HepG2 (cell line): ENCODE data around the gene MYO9A. TPM values are rescaled to one million over a fixed set of nuclear protein-coding genes. Genes with fewer than 3 reads are reported as not detected.
"Not testable (repeated sequence)": the region's sequence is repeated elsewhere in the genome, so short reads cannot be mapped to it uniquely, and the experiment has no call there.

Source experiments
- ATAC-seq: fragments of 200-7000 bp; cut with Tn5 transposase; 3 replicates; pipeline ENCODE4 v1.9.1; 2020; ENCODE audit warnings: mild to moderate bottlenecking, moderate library complexity
- BruUV-seq: library from RNA; stranded (reverse); fragments of 400-500 nt; replicated peaks from 2 replicates; lab custom pipeline; 2021; lab: Mats Ljungman, UMichigan
- CTCF ChIA-PET: fragments of 300-600 bp; formaldehyde crosslinking; extraction: SDS; loops from one replicate; lab custom pipeline; 2021; ENCODE audit warnings: low total read pairs, inconsistent platforms, low intra/inter-chr PET ratio; lab: Yijun Ruan, JAX
- POLR2A ChIA-PET: fragments of 350-600 bp; sonication (Branson Sonifier 250); formaldehyde crosslinking; loops from one replicate; lab custom pipeline; 2020; ENCODE audit warnings: antibody characterized with exemption, inconsistent platforms; lab: Yijun Ruan, JAX
- DNase-seq: peaks from one replicate; pipeline ENCODE4 v3.0.0-alpha.2; 2015; ENCODE audit warnings: low spot score
- FAIRE-seq: peaks from 3 replicates; lab custom pipeline; 2011; peaks lifted over from hg19 to GRCh38; lab: Jason Lieb, UNC
- H2AFZ ChIP-seq: one replicate; pipeline ENCODE4 v1.6.1; 2011; ENCODE audit warnings: low read length, inconsistent platforms
- H3K27ac ChIP-seq: fragments of 300-600 bp; 3 replicates; pipeline ENCODE4 v1.8.0; 2011; ENCODE audit warnings: mixed run types, mild to moderate bottlenecking, mixed read lengths, low read length, inconsistent platforms; ENCODE audit not compliant: insufficient read depth; ENCODE audit errors: extremely low read length
- H3K27me3 ChIP-seq, 2 experiments: fragments of 200-600 bp in 1 of 2; 2 replicates in 1 of 2; 3 replicates in 1 of 2; pipeline versions ENCODE4 v1.6.0 to v1.8.0; 2011; ENCODE audit warnings: low read length in 2 of 2, mild to moderate bottlenecking in 2 of 2, moderate library complexity in 2 of 2, inconsistent platforms in 1 of 2; ENCODE audit not compliant: insufficient read depth in 2 of 2, control insufficient read depth in 1 of 2
- H3K36me3 ChIP-seq, 2 experiments: fragments of 200-600 bp in 1 of 2; replicated peaks in 1 of 2; 2 replicates in 1 of 2; 3 replicates in 1 of 2; pipeline versions ENCODE4 v1.5.1 to v1.8.0; 2011; ENCODE audit warnings: low read length in 2 of 2, inconsistent platforms in 1 of 2; ENCODE audit not compliant: insufficient read depth in 2 of 2, control insufficient read depth in 1 of 2
- H3K4me1 ChIP-seq: 2 replicates; pipeline ENCODE4 v1.5.1; 2012; ENCODE audit warnings: low read length, inconsistent platforms; ENCODE audit not compliant: insufficient read depth
- H3K4me2 ChIP-seq: 2 replicates; pipeline ENCODE4 v1.6.0; 2011; ENCODE audit warnings: low read depth, low read length, inconsistent platforms
- H3K4me3 ChIP-seq, 3 experiments: fragments of 200-600 bp in 1 of 3; sonication (generic), shearing (Covaris generic) in 1 of 3; replicated peaks in 1 of 3; 2 replicates each; pipeline ENCODE4 v1.5.1; 2011 to 2016; ENCODE audit warnings: low read length in 3 of 3, inconsistent platforms in 2 of 3, low read depth in 2 of 3, mild to moderate bottlenecking in 2 of 3, control low read depth in 1 of 3, mixed read lengths in 1 of 3; ENCODE audit not compliant: insufficient read depth in 1 of 3
- H3K79me2 ChIP-seq: one replicate; pipeline ENCODE4 v1.6.1; 2011; ENCODE audit warnings: low read length, inconsistent platforms; ENCODE audit not compliant: insufficient read depth
- H3K9ac ChIP-seq: 2 replicates; pipeline ENCODE4 v1.6.0; 2011; ENCODE audit warnings: mild to moderate bottlenecking, low read depth, low read length, inconsistent platforms; ENCODE audit not compliant: insufficient read depth
- H3K9me3 ChIP-seq: 2 replicates; pipeline ENCODE4 v1.5.1; 2012; ENCODE audit warnings: mild to moderate bottlenecking, low read length
- H4K20me1 ChIP-seq: 2 replicates; pipeline ENCODE4 v1.6.0; 2011; ENCODE audit warnings: inconsistent platforms, mild to moderate bottlenecking, low read length, moderate library complexity; ENCODE audit not compliant: insufficient read depth
- CENPBD1 ChIP-seq: sonication (generic); formaldehyde crosslinking; IDR thresholded peaks from 2 replicates; pipeline ENCODE4 v1.8.0; 2022; ENCODE audit warnings: missing genetic modification reagents, low read depth, mild to moderate bottlenecking, borderline replicate concordance
- DDIT3 ChIP-seq: sonication (generic); formaldehyde crosslinking; IDR thresholded peaks from 2 replicates; pipeline ENCODE4 v1.4.0; 2020; ENCODE audit warnings: mild to moderate bottlenecking, missing genetic modification reagents
- HDAC6 ChIP-seq: fragments of 200-600 bp; sonication (generic); IDR thresholded peaks from 2 replicates; pipeline ENCODE4 v1.7.0; 2017; ENCODE audit warnings: mild to moderate bottlenecking, antibody characterized with exemption, low read length, low read depth
- MEF2D ChIP-seq: sonication (generic); formaldehyde crosslinking; IDR thresholded peaks from 2 replicates; pipeline ENCODE4 v1.5.1; 2020; ENCODE audit warnings: mild to moderate bottlenecking, missing genetic modification reagents
- MTF1 ChIP-seq: sonication (generic); formaldehyde crosslinking; IDR thresholded peaks from 2 replicates; pipeline ENCODE4 v1.5.0; 2020; ENCODE audit warnings: missing genetic modification reagents
- MXD4 ChIP-seq: IDR thresholded peaks from 2 replicates; pipeline ENCODE4 v1.6.1; 2016; ENCODE audit warnings: mild to moderate bottlenecking, missing biosample characterization, missing genetic modification reagents
- POGZ ChIP-seq: sonication (generic); formaldehyde crosslinking; IDR thresholded peaks from 2 replicates; pipeline ENCODE4 v1.4.0; 2020; ENCODE audit warnings: mild to moderate bottlenecking, missing genetic modification reagents
- PRDM10 ChIP-seq: sonication (generic); formaldehyde crosslinking; IDR thresholded peaks from 2 replicates; pipeline ENCODE4 v1.4.0; 2020; ENCODE audit warnings: low read depth, missing genetic modification reagents
- REPIN1 ChIP-seq: sonication (generic); formaldehyde crosslinking; IDR thresholded peaks from 2 replicates; pipeline ENCODE4 v1.8.0; 2022; ENCODE audit warnings: missing genetic modification reagents, low read depth, mild to moderate bottlenecking, borderline replicate concordance
- XBP1 ChIP-seq: sonication (generic); formaldehyde crosslinking; IDR thresholded peaks from 2 replicates; pipeline ENCODE4 v1.5.0; 2020; ENCODE audit warnings: missing genetic modification reagents
- ZBTB10 ChIP-seq: sonication (generic); formaldehyde crosslinking; IDR thresholded peaks from 2 replicates; pipeline ENCODE4 v1.4.0; 2020; ENCODE audit warnings: missing genetic modification reagents, borderline replicate concordance
- ZNF20 ChIP-seq: sonication (generic); formaldehyde crosslinking; IDR thresholded peaks from 2 replicates; pipeline ENCODE4 v1.4.0; 2020; ENCODE audit warnings: mild to moderate bottlenecking, moderate library complexity, missing genetic modification reagents
- WGBS: methylation state at CpG from one replicate; pipeline ENCODE4 v1.1.6; 2017; ENCODE audit warnings: low lambda C conversion rate; 5-methylcytosine and 5-hydroxymethylcytosine counted together
- in situ Hi-C: cut with HindIII; loops from 2 replicates; pipeline ENCODE4 v1.10.0; 2017; ENCODE audit warnings: low pct_unique_long_range_greater_than_20kb; ENCODE audit not compliant: extremely low pct_ligation_motif_present
- intact Hi-C: fragments of 100-400 bp; cut with micrococcal nuclease; formaldehyde crosslinking; loops from one replicate; pipeline ENCODE4 v1.10.0; 2022; ENCODE audit not compliant: unreplicated experiment
- polyA plus RNA-seq, 8 experiments: library from polyadenylated mRNA; depleted of rRNA in 3 of 8; stranded (reverse) in 7 of 8; unstranded in 1 of 8; fragments of >200 nt; fragmentation: Illumina TruSeq in 4 of 8; extraction: Trizol in 4 of 8; gene quantifications; 2 replicates each; pipeline versions ENCODE4 v1.2.1 to v1.2.3, GENCODE V29; 2011 to 2016; ENCODE audit warnings: low read depth in 4 of 8, missing spikeins in 1 of 8, mixed read lengths in 1 of 8; ENCODE audit not compliant: insufficient read depth in 1 of 8
- total RNA-seq, 5 experiments: library from RNA; depleted of rRNA; stranded (reverse); fragments of >200 nt; fragmentation: Illumina TruSeq; extraction: Trizol; gene quantifications; 2 replicates each; pipeline ENCODE4 v1.2.3, GENCODE V29; 2016; ENCODE audit warnings: low read depth in 1 of 5

MYO9A gene
- total and polyA plus RNA-seq, 2 of the 13 experiments (the other 11 are each of a cell fraction or from before 2014, with no cell fraction given): 4.8 to 15.3 TPM

GRCh38 chr15:72014555-72014954, 103.4 kb downstream of the MYO9A start:
- intact Hi-C loops, H2AFZ ChIP-seq, H3K27ac ChIP-seq, H3K36me3 ChIP-seq, H3K27me3 ChIP-seq, BruUV-seq, H3K9ac ChIP-seq, H3K4me2 ChIP-seq, H4K20me1 ChIP-seq, CTCF ChIA-PET, H3K9me3 ChIP-seq, H3K4me1 ChIP-seq, ATAC-seq, H3K4me3 ChIP-seq, in situ Hi-C loops, DNase-seq, FAIRE-seq, POLR2A ChIA-PET, H3K79me2 ChIP-seq: not testable (repeated sequence)
- 91% methylated on average over 3 of the region's 3 CpGs for WGBS

GRCh38 chr15:72013703-72014102, 104.2 kb downstream of the MYO9A start:
- BruUV-seq: no TSS peak
- no peaks in the 10 kb centered on the region for H3K9me3 ChIP-seq
- POLR2A ChIA-PET: no interaction called here
- H3K4me3 ChIP-seq: no peak overlapping the region
- H3K4me1 ChIP-seq: peaks cover 7% of the 10 kb centered on the region
- H3K27me3 ChIP-seq: no peaks in the 10 kb centered on the region
- ATAC-seq: no peak
- FAIRE-seq: no peak
- in situ Hi-C loops (no loop called here), intact Hi-C loops (no loop called here)
- WGBS: 95% methylated on average over 2 of the region's 2 CpGs
- no peak overlapping the region for H3K4me2 ChIP-seq
- CTCF ChIA-PET: no interaction called here
- H3K27ac ChIP-seq: no peak overlapping the region
- H4K20me1 ChIP-seq: no peaks in the 10 kb centered on the region
- TF ChIP-seq XBP1 (CRISPR knock-in tag): no peak
- no peak for TF ChIP-seq ZNF20 (CRISPR knock-in tag)
- TF ChIP-seq ZBTB10: no peak
- TF ChIP-seq MEF2D (CRISPR knock-in tag): no peak
- no peak for TF ChIP-seq MTF1 (CRISPR knock-in tag)
- TF ChIP-seq PRDM10 (CRISPR knock-in tag): no peak
- TF ChIP-seq REPIN1 (CRISPR knock-in tag): no peak
- TF ChIP-seq DDIT3 (CRISPR knock-in tag): no peak
- TF ChIP-seq HDAC6: no peak
- no peak for TF ChIP-seq POGZ (CRISPR knock-in tag)
- no peak for TF ChIP-seq MXD4 (CRISPR knock-in tag)
- TF ChIP-seq CENPBD1 (CRISPR knock-in tag): no peak
- H3K9ac ChIP-seq: no peak overlapping the region
- DNase-seq: no peak
- no peak overlapping the region for H2AFZ ChIP-seq
- H3K36me3 ChIP-seq: no peaks in the 10 kb centered on the region; a peak in 2 of 5 replicates
- H3K79me2 ChIP-seq: no peaks in the 10 kb centered on the region
